Measurements from ENCODE around the gene ATP4A.

- TF ChIP-seq TAF1 (IDR thresholded peaks at IDR 0.05; ENCODE audit: low read depth, low read length): peak; percentile 72; the same call in 1 of the 2 replicates
- TF ChIP-seq POLR2A (IDR thresholded peaks at IDR 0.05; ENCODE audit: low read depth, low read length): peak; percentile 65
- peak; percentile 69 for TF ChIP-seq POLR2AphosphoS5 (IDR thresholded peaks at IDR 0.05; ENCODE audit: low read depth, low read length)
- peak; percentile 8 for TF ChIP-seq PAX5 (IDR thresholded peaks at IDR 0.05; ENCODE audit: insufficient read depth, low read length, severe bottlenecking)
- no peak for TF ChIP-seq SPI1 (IDR thresholded peaks at IDR 0.05; ENCODE audit: low read depth, low read length)
These were observed 49.3 kb upstream of the ATP4A start, which contains the start of gene HAUS5 for GRCh38 chr19:35612559-35613321.
